ENCODE data around the gene PCSK4.
A peak's percentile ranks its signal among the peaks of the same experiment; 100 is the strongest.
"Not testable (repeated sequence)": the region's sequence is repeated elsewhere in the genome, so short reads cannot be mapped to it uniquely, and the experiment has no call there.

Gene PCSK4

DNA sequence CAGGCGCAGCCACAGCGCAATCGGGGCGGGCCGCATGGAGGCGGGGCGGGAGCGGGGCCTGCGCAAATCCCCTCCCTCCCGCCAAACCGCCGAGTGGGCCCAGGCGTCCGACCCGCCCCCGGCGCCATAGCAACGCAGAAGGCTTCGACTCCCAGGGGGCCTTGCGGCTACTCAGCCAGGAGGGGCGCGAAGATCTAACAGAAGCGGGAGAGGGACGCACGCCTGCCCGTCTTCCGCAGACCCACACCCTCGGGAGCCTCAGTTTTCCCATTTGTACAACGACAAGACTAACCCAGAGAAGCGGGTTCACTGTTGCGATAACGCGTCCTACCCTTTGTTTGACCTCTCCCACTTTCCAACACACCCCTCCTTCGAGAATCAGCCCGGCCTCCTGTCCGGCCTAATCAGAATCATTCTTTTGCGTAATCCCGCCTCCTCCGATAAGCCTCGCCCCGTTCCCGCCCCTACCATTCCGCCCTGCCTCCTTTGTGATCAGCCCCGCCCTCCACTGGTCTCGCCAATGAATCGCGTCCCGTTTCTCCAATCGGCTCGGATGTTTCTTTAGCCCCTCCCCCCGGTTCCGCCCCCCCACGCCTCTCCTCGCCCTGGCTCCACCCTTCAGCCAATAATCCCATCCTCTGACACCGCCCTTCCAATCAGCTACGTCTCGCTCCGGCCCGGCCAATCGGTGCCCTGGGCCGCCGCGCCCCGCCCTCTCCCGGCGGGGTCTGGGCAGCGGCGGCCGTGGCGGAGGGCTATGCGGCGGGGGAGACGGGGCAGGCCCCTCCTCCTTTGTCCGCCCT, at the start of gene PCSK4:
Gene PCSK4, minus strand, starts transcription at position 40 of the 803 bp plus-strand sequence. Its CDS starts 4 bp downstream, at position 36.
- DNase-seq (ENCODE audit: low spot score) = peak; percentile 99

DNA sequence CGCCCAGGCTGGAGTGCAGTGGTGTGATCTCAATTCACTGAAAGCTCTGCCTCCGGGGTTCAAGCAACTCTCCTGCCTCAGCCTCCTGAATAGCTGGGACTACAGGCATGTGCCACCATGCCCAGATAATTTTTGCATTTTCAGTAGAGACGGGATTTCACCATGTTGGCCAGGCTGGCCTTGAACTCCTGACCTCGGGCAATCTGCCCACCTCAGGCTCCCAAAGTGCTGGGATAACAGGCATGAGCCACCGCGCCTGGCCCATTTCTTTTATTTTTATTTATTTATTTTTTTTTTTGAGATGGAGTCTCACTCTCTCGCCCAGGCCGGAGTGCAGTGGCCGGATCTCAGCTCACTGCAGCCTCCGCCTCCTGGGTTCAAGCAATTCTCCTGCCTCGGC, 49.6 kb upstream of the PCSK4 start:
- DNase-seq (ENCODE audit: low spot score) = not testable (repeated sequence)

DNA sequence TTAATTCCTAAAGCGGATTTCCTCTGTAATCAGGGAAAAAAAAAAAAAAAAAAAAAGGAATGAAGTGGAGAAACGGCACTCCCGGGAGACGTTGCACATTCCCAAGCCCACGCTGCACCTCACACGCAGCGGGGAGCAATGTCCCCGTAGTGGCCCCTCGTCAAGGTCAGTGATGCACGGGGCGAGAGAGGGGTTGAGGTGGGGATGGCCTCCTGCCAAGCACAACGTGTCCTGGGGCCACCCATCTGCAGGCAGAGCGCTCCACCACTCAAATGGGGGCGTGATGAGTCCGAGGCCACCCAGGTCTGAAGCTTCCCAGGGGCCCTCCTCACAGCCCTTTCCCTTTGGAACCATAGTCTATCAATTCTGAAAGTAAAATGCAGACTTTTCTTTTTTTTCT, 48.8 kb upstream of the PCSK4 start:
- no peak for DNase-seq (ENCODE audit: low spot score)

DNA sequence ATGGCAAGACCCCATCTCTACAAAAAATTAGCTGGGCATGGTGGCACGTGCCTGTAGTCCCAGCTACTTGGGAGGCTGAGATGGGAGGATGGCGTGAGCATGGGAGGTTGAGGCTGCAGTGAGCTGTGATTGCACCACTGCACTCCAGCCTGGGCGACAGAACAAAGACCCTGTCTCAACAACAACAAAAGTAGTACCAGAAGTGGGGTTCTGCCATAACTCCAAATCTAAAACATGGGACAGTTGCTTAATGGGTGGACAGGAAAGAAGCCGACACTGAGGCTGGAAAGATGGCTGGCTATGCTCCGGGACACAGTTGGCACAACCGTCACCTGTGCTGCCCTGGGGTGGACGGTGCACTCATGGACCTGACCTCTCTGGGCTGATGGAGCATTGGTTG, 45.5 kb upstream of the PCSK4 start:
- not testable (repeated sequence) for DNase-seq (ENCODE audit: low spot score)

DNA sequence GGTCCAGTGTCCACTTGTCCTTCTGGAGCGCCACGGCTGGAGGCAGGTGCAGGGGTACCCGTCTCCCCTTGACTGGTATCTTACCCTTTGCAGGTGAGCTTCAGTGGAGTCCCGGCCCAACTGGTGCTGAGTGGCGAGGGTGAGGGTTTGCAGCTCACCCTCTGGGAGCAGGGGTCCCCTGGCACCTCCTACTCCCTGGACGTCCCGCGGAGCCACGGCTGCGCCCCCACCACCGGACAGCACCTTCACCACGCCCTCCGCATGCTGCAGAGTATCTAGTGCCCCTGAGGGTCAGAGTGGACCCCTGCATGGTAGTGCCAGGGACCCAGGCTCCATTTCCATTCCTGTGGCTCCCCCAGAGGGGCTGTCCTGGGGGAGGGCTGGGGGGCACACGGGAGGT, 44.8 kb upstream of the PCSK4 start:
- no peak for DNase-seq (ENCODE audit: low spot score)

DNA sequence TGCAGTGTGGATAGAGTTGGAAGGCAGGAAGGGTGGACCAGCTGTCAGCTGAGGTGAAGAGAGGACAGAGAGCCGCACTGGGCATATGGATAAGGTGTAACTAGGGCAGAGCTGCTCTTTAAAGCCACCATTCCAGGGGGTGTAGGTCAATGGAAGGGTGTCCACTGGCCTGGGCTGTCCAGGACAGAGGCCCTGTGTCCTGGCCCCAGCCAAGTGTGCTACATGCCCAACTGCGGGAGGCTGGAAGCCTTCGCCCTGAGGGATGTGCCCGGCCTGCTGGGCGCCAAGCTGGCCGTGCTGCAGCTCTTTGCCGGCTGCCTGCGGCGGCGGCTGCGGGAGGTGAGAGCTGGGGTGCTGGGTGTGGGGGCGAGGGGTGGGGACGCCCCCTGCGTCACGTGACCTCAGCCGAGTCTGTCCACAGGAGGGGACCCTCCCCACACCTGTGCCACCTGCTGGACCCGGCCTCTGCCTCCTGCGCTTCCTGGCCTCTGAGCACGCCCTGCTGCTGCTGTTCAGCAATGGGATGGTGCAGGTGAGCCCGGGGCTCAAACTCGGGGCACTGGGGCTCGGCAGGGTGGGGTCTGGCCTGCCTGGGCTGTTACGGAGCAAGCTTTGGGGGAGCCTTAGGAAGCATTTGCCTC, 43.5 kb upstream of the PCSK4 start:
- no peak for DNase-seq (ENCODE audit: low spot score)

DNA sequence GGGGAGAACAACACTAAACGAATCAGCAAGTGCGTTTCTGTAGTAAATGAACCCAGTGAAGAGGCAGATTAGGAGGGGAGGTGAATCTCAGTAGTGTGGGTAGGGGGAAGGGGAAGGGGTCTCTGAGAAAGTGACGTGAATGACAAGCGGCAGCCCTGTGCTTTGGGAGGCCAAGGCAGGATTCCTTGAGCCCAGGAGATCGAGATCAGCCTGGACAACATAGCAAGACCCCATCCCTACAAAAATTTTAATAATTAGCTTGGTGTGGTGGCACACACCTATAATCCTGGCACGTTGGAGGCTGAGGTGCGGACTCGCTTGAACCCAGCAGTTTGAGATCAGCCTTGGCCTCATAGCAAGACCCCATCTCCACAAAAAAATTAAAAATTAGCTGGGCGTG, 41.9 kb upstream of the PCSK4 start:
- DNase-seq (ENCODE audit: low spot score) = no peak

DNA sequence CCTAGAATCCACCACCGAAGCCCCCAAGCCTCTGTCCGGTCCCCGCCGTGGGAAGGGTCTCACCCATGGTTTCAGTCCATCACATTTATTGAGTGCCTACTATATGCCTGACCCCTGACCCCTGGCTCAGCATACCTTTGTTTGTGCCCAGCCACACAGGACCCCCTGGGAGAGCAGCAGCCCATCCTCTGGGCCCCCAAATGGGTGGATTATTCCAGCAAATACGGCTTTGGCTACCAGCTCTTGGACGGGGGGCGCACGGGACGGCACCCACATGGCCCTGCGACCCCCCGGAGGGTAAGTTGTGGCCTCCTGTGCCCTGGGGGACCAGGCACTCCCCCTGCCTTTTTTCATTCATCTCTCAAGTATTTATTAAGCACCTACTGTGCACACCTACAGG, 41.4 kb upstream of the PCSK4 start:
- no peak for DNase-seq (ENCODE audit: low spot score)

DNA sequence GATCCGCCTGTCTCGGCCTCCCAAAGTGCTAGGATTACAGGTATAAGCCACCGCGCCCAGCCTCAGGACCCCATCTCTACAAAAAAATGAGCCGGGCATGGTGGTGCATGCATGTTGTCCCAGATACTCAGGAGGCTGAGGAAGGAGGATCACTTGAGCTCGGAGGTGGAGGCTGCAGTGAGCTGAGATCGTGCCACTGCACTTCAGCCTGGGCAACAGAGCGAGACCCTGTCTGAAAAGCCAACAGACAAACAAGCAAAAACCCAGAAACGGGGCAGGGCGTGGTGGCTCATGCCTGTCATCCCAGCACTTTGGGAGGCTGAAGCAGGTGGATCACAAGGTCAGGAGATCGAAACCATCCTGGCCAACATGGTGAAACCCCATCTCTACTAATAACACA, 40.7 kb upstream of the PCSK4 start:
- DNase-seq (ENCODE audit: low spot score) = not testable (repeated sequence)

DNA sequence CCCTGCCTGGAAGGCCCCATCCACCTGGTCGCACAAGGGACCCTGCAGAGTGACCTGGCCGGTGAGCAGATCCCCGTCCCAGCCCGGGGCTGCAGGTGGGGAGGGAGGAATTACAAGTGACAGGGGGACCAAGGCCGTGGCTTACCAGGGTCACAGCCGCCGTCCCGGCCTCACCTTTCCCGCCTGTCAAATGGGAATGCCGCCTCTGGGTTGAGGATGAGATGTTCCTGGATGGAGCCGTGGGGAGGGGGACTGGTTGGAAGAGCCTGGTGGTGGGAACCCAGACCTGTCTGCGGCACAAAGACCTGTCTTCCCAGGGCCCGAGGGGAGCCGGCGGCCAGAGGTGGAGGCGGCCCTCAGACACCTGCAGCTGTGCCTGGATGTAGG, 39.3 kb upstream of the PCSK4 start:
- DNase-seq (ENCODE audit: low spot score) = no peak

DNA sequence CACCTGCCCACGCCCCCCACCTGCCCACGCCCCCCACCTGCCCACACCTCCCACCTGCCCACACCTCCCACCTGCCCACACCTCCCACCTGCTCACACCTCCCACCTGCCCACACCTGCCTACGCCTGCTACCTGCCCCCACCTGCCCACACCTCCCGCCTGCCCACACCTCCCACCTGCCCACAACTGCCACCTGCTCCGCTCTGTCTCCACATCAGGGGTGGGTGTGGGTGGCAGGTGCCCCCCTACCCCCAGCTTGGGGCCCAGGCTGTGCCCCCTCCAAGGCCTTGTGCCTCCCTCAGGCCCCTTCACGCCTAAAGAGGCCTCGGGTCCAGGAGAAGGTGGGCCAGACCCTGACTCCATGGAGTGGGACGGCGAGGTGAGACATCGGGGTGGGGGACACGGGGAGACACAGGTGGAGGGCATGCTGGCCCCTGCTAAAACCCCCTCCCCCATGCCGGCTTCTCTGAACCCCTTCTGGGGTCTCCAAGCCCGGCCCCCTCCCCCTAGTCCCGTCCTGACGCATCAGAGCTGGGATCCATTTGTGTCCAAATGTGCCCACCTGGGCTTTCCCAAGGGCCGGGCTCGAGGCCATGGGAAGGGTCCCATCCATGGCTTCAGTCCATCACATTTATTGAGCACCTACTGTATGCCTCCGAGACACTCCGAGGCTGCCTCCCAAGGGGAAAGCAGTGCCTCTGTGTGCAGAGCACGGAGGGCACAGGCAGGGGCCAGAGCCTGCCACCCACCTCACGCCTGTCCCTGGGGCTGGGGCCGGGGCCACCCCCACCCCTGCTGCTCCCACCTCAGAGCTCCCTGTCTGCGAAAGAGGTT, 38.7 kb upstream of the PCSK4 start:
- DNase-seq (ENCODE audit: low spot score) = no peak

DNA sequence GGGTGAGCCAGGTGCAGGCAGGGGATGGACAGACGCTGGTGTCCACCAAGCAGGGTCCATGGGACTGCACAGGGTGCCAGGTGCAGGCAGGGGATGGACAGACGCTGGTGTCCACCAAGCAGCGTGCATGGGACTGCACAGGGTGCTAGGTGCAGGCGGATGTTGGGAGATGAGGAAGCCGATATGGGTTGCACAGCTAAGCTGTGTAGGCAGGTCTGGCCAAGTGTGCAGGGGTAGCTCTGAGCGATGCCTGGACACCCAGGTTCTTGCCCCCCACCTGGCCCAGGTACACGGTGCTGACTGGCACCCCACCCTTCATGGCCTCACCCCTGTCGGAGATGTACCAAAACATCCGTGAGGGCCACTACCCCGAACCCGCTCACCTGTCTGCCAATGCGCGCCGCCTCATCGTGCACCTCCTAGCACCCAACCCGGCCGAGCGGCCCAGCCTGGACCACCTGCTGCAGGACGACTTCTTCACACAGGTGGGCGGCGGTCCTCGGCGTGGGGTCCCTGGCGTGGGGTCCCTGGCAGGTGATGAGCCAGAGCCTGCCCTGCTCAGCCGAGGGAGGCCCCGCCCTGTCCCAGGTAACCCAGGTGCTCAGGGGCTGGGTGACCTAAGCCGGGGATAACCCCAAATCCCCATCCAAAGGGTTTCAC, 37.6 kb upstream of the PCSK4 start:
- DNase-seq (ENCODE audit: low spot score) = no peak

DNA sequence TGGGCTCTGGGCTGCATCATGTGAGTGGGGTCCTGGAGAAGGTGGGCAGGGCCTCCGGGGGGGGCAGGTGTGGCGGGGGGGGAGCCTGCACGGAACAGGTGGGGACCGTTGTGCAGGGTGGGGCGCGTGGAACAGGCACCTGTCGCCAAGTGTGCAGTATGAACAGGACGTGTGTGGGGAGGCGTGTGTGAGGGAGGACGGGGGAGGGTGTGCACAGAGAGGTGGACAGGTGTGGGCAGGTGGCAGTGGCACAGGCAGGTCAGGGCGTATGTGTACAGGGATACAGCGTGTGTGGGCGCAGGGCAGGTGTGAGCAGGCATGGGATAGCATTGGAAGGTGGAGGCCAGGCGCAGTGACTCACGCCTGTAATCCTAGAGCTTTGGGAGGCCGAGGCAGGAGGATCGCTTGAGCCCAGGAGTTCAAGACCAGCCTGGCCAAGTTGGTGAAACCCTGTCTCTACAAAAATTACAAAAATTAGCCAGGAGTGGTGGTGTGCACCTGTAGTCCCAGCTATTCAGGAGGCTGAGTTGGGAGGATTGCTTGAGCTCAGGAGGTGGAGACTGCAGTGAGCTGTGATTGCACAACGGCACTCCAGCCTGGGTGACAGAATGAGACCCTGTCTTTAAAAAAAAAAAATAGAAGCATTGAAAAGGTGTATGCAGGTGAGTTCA, 37.0 kb upstream of the PCSK4 start:
- no peak for DNase-seq (ENCODE audit: low spot score)

DNA sequence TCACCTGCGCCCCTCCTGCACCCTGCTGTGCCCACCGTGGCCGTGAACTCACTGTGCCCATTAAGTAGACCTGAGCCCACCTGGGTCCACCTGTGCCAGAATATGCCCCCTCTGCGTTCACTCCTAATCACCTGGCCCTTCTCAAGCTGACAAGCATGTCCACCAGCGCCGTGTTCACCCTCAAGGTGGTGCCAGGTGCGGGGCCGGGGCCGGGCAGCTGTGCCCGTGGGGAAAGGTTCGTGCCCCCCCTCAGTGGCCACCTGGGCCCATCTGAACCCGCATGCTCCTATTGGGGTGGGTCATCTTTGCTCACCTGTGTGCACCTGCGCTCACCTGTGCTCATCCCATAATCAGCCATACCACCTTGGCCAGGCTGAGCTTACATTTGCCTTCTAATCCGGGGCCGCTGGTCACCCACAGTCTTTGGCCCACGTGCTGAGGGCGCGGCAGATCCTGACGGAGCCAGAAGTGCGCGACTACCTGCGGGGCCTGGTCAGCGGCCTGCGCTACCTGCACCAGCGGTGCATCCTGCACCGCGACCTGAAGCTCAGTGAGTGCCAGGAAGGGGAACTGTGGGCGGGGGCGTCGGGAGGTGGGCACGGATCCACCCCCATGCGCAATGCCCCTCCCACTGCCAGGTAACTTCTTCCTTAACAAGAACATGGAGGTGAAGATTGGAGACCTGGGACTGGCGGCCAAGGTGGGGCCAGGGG, 36.1 kb upstream of the PCSK4 start:
- no peak for DNase-seq (ENCODE audit: low spot score)

DNA sequence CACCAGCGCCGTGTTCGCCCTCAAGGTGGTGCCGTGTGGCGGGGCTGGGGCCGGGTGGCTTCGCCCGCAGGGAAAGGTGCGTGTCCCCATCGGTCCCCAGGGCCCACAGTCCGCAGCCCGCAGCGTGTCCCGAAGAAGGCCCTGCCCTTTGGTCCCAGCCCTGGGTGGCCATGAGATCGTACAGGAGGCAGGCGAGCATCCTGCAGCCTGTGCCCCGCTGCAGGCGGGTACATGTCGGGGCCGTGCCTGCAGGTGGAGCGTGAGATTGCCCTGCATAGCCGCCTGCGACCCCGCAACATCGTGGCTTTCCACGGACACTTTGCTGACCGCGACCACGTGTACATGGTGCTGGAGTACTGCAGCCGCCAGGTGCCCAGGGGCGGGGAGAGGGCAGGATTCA, 35.2 kb upstream of the PCSK4 start:
- DNase-seq (ENCODE audit: low spot score) = no peak

DNA sequence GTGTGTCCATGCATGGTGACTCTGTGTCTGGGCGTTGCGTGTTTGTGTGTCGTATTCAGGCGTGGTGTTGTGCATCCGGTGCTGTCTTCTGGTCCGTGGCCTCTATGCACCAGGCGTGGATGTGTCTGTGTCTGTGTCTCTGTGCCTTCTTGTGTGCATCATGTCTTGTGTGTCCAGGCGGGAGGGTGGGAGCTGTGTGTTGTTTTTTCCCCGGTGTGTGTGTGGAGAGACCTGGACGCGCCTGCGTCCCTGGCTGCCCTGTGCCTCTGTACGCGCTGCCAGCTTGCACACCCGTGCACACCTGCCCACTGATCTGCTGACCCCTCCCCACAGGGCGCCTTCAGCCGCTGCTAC, 34.8 kb upstream of the PCSK4 start:
- DNase-seq (ENCODE audit: low spot score) = no peak

DNA sequence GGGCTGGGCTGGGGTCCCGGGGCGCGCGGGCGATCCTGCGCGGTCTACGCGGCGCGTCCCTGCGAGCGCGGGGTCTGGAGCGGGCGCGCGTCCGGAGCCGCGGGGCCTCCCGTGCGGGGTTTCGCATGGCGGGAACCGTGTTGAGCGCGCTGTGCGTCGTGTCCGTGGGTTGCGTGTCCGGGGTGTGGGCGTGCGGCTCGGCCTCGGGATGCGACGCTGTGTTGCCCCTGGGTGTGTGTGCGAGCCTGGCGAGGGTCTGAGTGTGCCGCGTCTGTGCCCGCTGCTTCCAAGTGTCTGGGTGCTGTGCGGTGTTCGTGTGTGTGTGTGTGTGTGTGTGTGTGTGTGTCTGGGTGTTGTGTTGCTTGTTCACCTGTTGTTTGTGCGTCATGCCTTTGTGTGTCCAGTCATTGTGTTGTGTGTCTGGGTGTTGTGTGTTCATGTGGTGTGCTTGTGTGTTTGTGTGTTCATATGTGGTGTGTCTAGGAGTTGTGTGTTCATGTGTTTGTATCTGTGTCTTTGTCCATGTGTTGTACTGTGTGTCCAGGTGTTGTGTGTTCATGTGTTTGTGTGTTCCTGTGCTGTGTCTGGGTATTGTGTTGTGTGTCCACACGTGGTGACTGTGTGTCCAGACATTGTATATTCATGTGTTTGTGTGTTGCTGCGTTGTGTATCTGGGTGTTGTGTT, 34.3 kb upstream of the PCSK4 start:
- no peak for DNase-seq (ENCODE audit: low spot score)

DNA sequence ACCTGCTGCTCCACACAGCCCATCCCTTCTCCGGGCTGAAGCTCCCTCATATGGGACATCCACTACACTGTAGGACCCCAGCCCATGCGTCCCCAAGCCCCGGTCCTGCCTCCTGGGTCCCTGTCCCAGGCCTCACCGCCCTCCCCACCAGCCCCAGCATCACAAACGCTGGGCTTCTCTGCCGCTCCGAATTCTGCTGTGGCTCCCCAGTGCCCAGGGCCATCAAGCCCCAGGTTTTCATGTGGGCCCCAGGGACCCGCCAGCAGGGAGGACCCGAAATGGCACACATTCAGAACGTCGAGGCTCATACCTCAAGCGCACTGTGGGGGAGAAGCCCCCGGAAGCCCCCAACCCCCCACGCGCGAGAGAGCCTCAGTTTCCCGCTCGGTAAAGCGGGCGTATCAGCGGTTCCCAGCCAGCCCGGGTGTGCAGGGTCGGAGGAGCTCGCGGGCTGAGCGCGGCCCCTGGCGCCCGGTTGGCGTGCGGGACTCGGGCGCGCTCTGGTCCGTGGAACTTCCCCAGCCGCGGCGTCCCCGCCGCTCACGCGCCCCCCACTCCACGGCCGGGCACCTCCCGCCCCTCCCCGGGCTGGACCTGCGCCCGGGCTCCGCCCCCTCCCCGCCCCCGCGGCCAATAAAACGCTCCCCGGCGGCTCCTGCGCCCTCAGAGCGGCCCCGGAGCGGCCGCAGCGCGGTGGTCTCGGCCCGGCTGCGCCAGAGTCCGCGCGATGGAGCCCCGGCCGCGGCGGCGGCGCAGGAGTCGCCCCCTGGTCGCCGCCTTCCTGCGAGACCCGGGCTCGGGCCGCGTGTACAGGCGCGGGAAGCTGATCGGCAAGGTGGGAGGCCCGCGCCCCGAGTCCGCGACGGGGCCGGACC, 33.5 kb upstream of the PCSK4 start, which contains the start of gene PLK5:
Gene PLK5, plus strand, starts transcription at position 666 of the 875 bp plus-strand sequence. CDS start 2,920 bp downstream, outside the sequence.
- no peak for DNase-seq (ENCODE audit: low spot score)

DNA sequence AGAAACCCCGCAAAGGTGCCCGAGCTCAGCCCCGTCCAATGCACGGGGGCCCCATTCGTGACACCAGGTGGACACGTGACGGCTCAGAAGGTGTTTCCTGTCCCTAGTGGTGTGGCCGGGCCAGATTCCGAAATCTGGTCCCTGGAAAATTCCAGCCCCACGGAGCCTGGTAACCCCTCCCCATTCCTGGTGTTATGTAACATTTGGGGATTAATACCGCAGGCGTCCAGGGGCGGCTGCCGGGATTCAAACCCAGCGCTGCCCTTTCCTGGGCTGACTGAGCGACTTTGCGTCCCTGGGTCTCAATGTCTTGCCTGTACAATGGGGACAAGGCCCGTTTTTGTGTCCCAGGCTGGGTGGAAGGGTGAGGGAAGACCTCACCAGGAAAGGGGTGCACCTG, 32.7 kb upstream of the PCSK4 start:
- no peak for DNase-seq (ENCODE audit: low spot score)
